NCI-H1694 (cell line): ENCODE results near the gene SENP2.
A peak's percentile ranks its signal among the peaks of the same experiment; 100 is the strongest.
"Not testable (repeated sequence)": the region's sequence is repeated elsewhere in the genome, so short reads cannot be mapped to it uniquely, and the experiment has no call there.

ENCODE experiments used
- DNase-seq: peaks from one replicate; lab custom pipeline; 2025; lab: John Stamatoyannopoulos, UW

The SENP2 gene

DNA sequence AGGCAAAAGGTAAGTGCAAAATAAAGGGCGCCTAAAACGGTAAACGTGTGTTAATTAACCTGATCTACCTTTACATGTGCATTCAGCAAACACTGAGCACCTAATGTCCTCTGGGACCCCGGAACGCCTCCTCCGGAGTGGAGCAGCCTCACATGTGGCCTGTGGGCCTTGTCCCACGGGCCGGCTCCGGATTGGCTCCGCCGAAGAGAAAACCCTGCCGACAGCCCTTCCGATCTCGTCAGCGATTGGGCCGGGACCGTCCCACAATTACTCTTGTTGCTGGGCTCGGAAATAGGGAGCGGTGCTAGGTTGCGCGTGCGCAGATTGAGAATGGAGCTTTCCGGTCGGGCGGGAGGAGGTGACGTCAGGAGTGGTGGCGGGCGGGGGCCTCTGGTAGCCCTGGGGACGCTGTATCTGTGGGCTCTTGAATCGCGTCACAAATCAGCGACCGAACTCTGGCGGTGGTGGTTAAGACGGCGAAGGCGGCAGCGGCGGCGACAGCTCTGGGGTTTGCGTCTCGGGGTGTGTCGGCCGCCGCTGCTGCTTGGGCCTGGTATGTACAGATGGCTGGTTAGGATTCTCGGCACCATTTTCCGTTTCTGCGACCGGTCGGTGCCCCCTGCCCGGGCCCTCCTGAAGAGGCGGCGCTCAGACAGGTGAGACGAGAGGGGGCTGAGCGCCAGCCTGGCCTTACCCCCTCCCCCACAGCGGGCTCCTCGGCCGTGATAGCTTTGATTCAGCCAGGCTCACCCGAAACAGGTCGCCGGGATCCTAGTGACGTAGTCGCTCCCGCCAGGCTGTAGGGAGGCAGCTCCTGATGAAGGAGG is at the start of gene SENP2:
Gene SENP2, plus strand, starts transcription at position 437 of the 827 bp plus-strand sequence. Its CDS starts 119 bp downstream, at position 556.
- peak; percentile 99 for DNase-seq

DNA sequence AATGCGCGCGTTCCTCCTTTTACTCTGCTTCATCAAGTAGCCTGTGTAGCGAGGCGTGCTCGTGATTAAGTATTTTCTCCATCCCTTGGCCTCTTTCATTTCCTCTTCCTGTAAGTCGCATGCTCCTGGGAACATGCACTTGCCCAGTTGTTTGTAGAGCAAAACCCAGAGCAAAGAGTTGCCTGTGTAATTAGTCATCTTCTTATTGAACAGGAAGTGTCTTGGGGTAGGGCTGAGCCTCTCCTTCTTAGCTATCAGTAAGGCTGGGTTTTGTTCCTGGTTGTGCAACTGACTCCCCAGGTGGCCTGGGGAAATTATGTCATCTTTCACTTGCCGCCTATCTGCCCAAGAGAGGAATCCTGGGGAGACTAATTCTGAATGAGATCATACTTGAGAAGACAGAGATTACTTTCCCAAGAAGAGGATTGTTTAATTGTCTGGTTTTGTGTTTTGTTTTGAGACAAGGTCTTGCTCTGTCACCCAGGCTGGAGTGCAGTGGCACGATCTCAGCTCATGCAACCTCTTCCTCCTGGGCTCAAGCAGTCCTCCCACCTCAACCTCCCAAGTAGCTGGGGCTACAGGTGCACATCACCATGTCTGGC is 48.6 kb upstream of the SENP2 start:
- no peak for DNase-seq

DNA sequence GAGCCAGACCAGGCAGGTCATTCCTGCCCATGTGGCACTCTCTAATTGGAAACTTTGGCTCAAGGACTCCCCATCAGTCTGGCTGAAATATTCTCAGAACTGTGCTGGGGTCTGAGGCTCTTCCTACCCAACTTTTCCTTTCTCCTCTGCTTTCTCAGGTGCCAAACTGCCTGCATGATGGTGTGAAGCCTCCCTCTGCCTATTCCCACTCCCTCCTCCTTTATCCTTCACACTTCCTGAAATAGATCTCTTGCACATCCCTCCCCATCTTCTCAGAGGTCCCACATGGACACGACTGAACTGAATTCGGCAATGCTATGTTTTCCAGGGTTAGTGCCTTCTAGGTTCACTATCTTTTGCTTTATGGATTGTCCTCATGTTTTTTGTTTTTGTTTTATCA is 46.2 kb upstream of the SENP2 start:
- no peak for DNase-seq

DNA sequence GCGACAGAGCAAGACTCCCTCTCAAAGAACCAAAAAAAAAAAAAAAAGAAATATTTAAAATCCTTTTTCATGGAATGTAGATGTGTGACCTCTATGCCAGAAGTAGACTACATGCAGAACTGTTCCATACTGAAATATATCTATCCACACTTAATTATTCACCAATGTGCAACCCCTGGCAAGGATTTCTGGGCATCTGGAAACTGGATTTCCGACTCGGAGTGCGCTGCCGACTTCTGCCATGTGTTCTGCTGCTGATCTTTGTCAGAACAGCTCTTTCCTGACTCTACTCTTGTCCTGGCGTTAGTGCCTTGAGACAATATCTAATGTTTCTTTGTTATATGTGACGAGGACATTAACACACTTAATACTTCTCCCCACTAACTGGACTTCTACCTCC is 45.4 kb upstream of the SENP2 start:
- DNase-seq = no peak

DNA sequence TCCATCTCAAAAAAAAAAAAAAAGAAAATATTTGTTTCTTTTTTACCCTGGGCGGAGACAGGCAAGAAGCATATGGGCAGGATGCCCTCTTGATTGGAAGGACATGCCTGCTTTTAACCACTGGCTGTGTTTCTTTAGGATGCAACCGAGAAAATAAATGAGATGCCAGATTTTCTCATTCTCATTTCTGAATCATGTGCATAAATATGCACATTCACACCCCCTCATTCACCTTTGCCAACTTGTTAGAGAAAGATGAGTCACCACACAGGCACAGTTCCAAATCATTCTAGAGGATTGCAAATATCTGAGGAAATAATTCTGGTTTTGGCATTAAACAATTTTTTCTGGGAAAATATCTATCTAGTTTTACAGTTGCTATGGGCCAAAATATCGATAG is 37.0 kb upstream of the SENP2 start:
- peak; percentile 13 for DNase-seq

DNA sequence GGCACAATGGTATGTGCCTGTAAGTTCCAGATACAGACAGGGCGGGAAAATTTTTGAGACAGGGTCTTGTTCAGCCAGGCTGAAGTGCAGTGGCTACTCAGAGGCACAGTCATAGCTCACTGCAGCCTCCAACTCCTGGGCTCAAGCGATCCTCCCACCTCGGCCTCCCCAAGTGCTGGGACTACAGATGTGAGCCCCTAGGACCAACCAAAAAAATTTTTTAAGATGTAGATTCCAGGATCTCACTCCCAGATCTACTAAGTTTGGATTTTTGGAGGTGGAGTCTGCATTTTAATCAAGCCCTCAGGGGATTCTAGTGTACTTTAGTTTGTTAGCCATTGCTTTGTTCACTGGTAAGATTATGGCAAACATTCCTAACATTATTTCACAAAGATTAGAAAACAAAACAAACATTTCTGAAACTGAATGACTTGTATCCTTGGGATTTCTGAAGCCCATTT is 36.4 kb upstream of the SENP2 start:
- DNase-seq = no peak

DNA sequence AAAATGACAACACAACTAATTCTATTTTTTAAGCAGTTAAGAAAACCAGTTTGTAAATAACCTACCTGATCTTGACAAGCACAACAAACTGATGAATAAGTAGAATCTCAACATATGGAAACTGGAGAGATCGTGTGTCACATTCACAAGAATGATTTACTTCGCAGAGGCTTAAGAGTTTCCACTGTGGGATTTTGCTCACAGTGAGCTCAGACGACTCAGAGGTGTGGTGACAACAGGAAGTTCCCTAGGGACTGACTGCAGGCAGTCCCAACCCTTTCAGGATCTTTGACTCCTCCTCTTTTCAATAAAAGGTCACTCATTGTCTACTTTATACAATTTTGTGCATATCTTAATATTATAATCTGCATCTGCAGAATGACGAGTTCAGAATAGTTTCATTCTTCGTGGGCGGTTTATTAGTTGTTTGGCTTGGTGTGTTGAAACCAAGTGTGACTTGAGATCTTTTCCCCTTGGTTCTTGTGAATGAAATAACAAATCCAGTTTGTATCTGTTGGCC is 33.7 kb upstream of the SENP2 start, which contains the start of gene LIPH:
Gene LIPH, minus strand, starts transcription at position 231 of the 520 bp plus-strand sequence. Its CDS starts 117 bp downstream, at position 114.
- no peak for DNase-seq

DNA sequence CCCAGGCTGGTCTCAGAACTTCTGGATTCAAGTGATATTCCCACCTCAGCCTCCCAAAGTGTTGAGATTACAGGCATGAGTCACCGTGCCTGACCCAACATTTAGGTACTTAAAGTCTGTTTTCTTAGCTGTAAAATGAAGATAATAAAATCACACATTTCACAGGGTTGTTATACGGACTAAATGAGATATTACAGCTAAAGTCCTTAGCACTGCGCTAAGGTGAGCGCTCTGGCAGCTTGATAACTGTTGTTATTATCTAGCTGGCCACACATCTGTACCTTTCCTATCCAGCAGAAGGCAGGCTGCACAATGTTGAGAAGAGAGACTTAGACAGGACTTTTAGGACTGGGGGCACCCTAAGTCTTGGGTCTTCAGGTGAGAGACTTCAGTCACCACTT is 31.0 kb upstream of the SENP2 start:
- DNase-seq = no peak

DNA sequence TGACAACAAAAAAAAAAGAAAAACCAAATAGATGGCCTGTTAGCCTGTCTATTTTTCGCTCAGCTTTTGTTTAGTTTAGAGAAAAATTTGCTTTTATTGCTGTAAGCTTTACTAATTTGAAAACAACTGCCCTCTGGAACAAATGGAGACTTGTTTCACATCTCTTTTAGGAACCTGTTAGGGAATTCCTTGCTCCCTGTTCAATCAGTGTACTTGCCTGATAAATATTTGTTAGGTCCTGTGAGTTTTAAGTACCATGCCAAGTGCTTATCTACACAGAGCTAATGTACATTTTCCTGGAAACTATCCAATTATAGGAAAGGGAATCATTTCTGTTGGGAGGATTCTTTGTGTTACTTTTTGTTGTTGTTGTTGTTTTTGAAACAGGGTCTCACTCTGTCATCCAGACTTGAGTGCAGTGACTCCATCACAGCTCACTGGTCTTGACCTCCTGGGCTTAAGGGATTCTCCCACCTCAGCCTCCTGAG is 30.2 kb upstream of the SENP2 start:
- DNase-seq = no peak

DNA sequence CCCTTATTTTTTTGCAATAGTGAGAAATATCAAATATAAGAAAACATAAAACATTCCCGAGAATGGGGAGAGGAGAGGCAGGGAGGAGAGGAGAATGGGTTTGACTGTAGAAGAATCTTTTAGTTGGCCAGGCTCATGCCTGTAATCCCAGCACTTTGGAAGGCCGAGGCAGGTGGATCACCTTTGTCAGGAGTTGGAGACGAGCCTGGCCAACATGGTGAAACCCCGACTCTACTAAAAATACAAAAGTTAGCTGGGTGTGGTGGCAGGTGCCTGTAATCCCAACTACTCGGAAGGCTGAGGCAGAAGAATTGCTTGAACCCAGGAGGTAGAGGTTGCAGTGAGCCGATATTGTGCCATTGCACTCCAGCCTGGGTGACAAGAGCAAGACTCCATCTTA is 29.5 kb upstream of the SENP2 start:
- DNase-seq = not testable (repeated sequence)

DNA sequence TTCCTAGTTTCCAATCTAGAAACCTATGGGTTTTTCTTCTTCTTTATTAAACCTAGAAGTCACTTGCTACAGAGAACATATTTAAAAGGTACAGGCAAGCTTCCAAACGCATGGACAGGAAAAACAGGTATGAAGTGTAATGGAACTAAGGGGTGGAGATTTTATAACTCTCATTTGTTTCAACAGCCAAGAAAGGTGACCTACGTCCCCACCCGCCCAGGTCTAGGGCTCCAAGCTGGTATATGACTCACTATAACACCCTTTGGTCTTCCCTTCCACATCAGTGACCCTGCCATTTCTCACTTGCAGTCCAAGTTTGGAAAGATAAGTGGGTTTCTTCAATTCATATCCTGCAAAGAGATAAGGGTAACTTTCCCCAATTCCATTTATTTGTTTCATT is 27.7 kb upstream of the SENP2 start:
- no peak for DNase-seq

DNA sequence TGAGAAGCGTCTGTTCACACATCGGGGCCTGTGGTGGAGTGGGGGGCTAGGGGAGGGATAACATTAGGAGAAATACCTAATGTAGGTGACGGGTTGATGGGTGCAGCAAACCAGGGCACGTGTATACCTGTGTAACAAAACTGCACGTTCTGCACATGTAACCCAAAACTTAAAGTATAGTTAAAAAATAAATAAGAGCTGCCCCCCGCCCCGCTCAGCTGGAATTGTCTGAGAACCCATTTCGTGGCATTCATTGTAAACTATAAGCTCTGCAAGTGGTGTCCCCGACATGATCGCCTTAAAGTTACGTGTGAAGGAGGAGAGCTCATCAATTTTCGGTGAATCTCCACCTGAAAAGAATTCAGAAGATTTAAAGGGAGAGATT is 26.4 kb upstream of the SENP2 start:
- DNase-seq = no peak

DNA sequence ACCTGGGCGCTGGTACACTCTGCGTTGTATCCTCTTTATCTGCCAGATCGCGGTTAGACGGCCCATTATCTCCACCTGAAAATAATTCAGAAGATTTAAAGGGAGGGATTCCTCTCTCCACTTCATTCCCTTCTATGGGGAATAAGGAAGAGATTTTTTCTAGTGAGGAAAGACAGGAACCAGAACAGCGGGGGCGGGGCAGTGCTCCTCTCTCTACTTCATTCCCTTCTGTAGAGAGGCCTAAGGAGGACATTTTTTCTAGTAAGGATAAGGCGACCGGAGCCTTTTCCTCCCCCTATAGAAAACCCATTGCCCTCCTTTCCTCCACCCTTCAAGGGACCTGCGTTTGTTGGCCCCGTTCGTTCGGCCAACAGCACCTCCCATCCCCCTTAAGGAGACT is 25.4 kb upstream of the SENP2 start:
- DNase-seq = no peak

DNA sequence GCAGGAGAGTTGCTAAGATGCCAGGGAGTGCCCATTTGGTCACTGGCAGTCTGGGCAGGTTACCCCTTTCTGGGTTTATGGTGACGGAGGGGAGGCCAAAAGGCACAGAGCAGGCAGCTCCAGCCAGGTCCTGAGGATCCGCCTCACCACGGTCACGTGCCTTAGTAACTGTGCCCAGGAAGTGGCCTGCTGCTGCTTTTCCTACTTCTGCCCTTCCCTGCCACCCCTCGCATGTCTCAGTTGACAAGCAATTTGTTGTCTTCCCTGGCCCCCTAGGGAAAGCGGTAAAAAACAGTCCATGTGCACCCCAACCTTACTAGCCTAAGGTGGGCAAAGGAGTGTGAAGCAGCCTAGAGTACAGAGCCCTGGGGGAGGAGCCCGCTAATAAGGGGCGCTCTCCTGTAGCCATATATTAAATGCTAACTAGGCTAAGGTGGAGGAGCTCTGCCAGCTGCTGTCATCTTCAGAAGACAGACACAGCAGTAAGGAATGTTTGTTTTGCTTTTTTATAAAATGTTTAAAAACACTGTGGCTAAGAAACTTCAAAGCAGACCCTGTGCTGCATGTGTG is 24.6 kb upstream of the SENP2 start:
- DNase-seq = no peak

DNA sequence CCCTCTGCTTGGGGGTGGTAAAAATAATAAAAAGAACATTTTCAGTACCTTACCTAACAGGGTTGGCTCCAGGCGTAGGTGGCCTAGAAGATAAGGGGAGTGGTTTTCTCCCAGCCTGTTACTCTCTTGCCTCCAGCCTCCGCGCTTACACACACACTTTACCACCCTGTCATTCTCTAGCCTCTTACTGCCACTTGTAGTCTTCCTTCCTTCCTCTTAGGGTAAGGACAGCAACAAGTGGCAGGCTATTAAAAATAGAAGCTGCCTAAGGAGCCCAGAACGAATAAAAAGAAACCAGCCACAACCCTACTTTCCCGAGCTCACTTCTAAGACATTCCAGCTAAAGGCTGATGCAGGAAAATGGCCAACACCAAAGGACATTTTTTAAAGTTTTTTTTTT is 24.1 kb upstream of the SENP2 start:
- DNase-seq = no peak

DNA sequence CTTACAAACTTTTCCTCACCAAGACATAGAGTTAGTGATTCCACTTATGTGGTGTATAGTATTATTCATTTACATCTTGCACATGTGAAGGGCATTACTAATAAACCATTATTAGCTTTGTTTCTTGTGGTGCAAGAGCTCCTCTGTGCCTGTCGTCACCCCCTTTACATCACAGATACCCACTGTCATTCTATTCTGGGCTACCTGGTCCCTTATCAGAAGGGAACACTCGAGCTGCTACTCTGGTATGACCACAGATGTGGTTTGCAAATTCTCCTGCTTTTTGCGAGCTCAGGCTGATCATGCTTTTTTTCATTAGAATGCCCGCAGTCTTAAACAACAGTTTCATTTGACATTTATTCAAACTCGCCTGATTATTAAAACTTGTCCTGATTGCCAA is 13.9 kb upstream of the SENP2 start:
- DNase-seq = no peak

DNA sequence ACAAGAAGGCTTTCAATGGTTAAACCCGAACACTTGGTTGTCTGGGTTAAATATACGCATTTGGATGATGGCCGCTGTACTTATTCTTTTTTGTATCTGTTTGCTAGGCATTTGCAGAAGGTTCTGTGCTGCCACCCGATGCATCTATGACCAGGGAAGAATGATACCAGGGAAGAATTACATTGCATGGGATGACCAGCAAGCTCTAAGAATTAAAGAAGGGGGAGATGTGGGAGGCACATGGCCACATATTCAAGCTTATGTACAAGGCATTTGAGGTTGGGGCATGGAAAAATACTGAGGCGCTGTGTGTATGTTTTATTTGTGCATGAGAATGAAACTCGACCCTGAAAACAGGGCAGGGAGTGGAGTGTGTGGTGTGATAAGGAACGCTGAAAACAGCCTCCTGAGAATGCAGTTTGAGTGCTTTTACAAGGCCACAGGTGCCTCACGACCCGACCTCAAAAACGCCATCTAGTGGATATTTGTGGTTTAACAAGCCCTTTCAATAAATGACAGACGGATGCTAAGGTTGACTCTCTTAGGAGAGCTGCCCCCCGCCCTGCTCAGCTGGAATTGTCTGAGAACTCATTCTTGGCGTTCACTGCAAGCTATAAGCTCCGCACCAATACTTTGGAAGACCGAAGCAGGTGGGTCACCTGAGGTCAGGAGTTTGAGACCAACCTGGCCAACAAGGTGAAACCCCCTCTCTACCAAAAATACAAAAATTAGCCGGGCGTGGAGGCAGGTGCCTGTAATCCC is 10.8 kb upstream of the SENP2 start:
- DNase-seq = peak; percentile 82

DNA sequence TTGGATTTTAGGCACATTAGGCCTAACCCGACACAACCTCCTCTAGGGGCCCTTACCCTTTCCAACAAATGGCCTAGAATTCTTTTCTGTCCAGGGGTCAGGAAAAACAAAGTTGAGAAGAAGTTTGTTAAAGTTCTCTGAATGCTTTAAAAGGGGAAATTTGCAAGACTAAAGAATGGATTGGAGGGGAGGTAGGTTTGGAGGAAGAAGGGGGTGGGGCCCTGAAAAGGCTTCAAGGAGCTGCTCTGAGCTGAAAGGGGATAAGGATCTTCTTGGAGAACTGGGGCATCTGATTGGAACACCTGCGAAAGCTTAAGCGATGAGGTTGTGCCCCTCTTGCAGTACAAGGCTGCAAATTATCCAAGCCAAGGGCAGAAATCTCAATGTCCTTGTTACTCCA is 3.9 kb upstream of the SENP2 start:
- DNase-seq = no peak

DNA sequence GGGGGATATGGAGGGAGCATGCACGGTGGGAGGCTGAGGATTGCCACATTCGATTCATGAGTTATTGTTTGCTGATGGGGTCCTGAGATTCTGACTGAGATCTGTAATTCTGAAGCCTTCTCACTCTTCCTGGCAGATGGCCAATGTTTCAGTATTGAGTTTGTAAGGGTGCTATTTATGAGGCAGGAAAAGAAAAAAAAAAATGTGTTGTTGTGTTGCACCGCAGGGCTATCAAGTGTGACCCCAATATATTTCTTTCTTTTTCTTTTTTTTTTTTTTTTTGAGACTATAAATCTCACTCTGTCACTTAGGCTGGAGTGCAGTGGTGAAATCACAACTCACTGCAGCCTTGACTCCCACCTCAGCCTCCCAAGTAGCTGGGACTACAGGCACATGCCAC is 3.2 kb upstream of the SENP2 start:
- DNase-seq = no peak

DNA sequence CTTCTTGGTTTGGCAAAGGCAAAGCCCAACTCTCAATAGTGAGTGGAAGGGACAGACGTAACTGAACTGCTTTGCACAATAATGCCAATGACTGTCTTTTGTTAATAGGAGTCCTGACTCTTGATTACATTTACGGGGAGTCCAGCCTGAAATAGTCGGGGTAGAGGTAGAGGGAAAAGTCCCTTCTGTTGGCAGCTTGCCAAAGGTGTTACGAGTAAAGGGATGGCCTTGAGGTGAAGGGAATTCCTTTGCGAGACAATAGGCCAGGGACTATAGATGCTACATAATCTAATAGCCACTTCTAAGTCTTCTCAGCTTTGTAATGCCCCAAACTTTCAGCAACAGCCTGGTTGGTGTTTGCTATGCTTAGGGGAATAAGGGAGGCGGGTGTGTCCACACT is 2.2 kb upstream of the SENP2 start:
- no peak for DNase-seq

DNA sequence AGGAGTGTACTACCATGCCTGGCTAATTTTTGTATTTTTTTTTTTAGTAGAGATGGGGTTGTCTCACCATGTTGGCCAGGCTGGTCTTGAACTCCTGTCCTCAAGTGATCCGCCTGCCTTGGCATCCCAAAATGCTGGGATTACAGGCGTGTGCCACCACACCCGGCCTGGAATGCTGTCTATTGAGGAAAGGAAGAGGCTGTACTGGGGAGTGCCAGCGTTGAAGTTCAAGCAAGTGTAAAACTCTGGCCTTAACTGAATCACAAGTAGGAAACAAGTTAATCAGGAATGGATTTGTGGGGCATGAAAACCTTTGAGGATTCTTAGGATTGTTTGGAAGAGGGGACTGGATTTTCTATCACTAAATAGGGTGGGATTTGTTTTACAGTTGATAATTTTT is 1.4 kb upstream of the SENP2 start:
- no peak for DNase-seq

DNA sequence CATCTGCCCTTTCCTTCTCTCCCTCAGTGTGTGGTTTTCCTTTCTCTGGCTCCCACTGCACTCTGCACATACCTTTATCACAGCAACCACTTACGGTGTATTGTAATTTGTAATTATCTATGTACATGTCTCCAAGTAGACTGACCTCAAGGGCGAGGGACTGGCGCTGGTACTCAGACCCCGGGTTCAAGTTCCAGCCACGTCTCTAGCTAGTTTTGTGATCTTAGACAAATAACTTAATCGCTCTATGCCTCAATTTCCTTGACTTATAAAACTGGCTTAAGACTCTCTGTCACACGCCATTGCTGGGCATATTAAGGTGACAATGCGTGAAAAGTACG is 607 bp upstream of the SENP2 start:
- no peak for DNase-seq
